22Rv1 (cell line): Measurements from ENCODE around the gene GRP.

Experiments
- H3K27ac ChIP-seq: fragments of 450-650 bp; 2 replicates; pipeline ENCODE4 v1.5.1; 2017
- CTCF ChIP-seq: fragments of 450-650 bp; IDR thresholded peaks from 2 replicates; pipeline ENCODE4 v1.5.1; 2017; ENCODE audit warnings: mild to moderate bottlenecking
- ZFX ChIP-seq: fragments of 450-650 bp; IDR thresholded peaks from 2 replicates; pipeline ENCODE4 v1.6.1; 2017; ENCODE audit warnings: antibody characterized with exemption, borderline replicate concordance

GRP gene

GRCh38 chr18:59273759-59274532 lies 54.0 kb downstream of the GRP start:
- TF ChIP-seq ZFX (no peak), CTCF (no peak; the same call in 1 of the 2 replicates)

GRCh38 chr18:59274533-59274928 lies 54.6 kb downstream of the GRP start:
- TF ChIP-seq CTCF (no peak), ZFX (no peak)

More at GRCh38 chr18:59273759-59274532, 54.0 kb downstream of the GRP start:
- H3K27ac ChIP-seq = no peak overlapping the region

GRCh38 chr18:59275406-59275949 lies 55.5 kb downstream of the GRP start:
- TF ChIP-seq CTCF (no peak), ZFX (no peak)
- no peak overlapping the region for H3K27ac ChIP-seq

More at GRCh38 chr18:59274533-59274928, 54.6 kb downstream of the GRP start:
- no peak overlapping the region for H3K27ac ChIP-seq

GRCh38 chr18:59276047-59276446 lies 56.1 kb downstream of the GRP start:
- TF ChIP-seq CTCF (no peak), ZFX (no peak)

GRCh38 chr18:59278793-59279192 lies 58.8 kb downstream of the GRP start:
- H3K27ac ChIP-seq = no peak overlapping the region
- no peak for TF ChIP-seq ZFX
- TF ChIP-seq CTCF = no peak

More at GRCh38 chr18:59276047-59276446, 56.1 kb downstream of the GRP start:
- no peak overlapping the region for H3K27ac ChIP-seq

GRCh38 chr18:59279193-59279592 lies 59.2 kb downstream of the GRP start:
- H3K27ac ChIP-seq = no peak overlapping the region
- TF ChIP-seq ZFX (no peak), CTCF (no peak)

GRCh38 chr18:59279722-59280121 lies 59.8 kb downstream of the GRP start:
- TF ChIP-seq ZFX = no peak
- no peak for TF ChIP-seq CTCF

More at GRCh38 chr18:59279722-59280121, 59.8 kb downstream of the GRP start:
- H3K27ac ChIP-seq = no peak overlapping the region
